HEK293T (cell line): ENCODE results near the gene SNTB2.

Source experiments
- CTCF ChIA-PET: fragments of 350-600 bp; formaldehyde crosslinking; extraction: SDS; loops from one replicate; lab custom pipeline; 2021; ENCODE audit warnings: antibody characterized with exemption, inconsistent platforms; lab: Yijun Ruan, JAX
- POLR2A ChIA-PET: fragments of 350-600 bp; formaldehyde crosslinking; extraction: SDS; loops from one replicate; lab custom pipeline; 2020; ENCODE audit warnings: antibody characterized with exemption, inconsistent platforms; lab: Yijun Ruan, JAX
- DNase-seq: peaks from one replicate; pipeline ENCODE4 v3.0.0; 2012; ENCODE audit warnings: mixed read lengths; ENCODE audit errors: extremely low spot score
- ARNT ChIP-seq: fragments of 450-650 bp; IDR thresholded peaks from 2 replicates; pipeline ENCODE4 v1.6.1; 2017; ENCODE audit warnings: mild to moderate bottlenecking
- BHLHE40 ChIP-seq: fragments of 450-650 bp; IDR thresholded peaks from 2 replicates; pipeline ENCODE4 v1.6.1; 2016; ENCODE audit warnings: mild to moderate bottlenecking, moderate library complexity, borderline replicate concordance
- CTBP1 ChIP-seq: fragments of 450-650 bp; IDR thresholded peaks from 2 replicates; pipeline ENCODE4 v1.6.1; 2016; ENCODE audit warnings: borderline replicate concordance
- ELF4 ChIP-seq: fragments of 450-650 bp; IDR thresholded peaks from 2 replicates; pipeline ENCODE4 v1.6.1; 2017; ENCODE audit warnings: antibody characterized with exemption
- FOXA1 ChIP-seq: fragments of 450-650 bp; IDR thresholded peaks from 2 replicates; pipeline ENCODE4 v1.6.1; 2016; ENCODE audit warnings: mild to moderate bottlenecking
- FOXK2 ChIP-seq: fragments of 450-650 bp; IDR thresholded peaks from 2 replicates; pipeline ENCODE4 v1.6.1; 2016; ENCODE audit warnings: mild to moderate bottlenecking
- FOXM1 ChIP-seq: fragments of 450-650 bp; IDR thresholded peaks from 2 replicates; pipeline ENCODE4 v1.6.1; 2017; ENCODE audit warnings: mild to moderate bottlenecking, borderline replicate concordance
- HDGF ChIP-seq: fragments of 450-650 bp; IDR thresholded peaks from 2 replicates; pipeline ENCODE4 v1.6.1; 2017; ENCODE audit warnings: antibody characterized with exemption, borderline replicate concordance
- L3MBTL2 ChIP-seq: fragments of 450-650 bp; conservative IDR thresholded peaks from 2 replicates; pipeline ENCODE4 v1.6.1; 2016; ENCODE audit warnings: mild to moderate bottlenecking
- LEF1 ChIP-seq: fragments of 450-650 bp; IDR thresholded peaks from 2 replicates; pipeline ENCODE4 v1.6.1; 2017; ENCODE audit warnings: mild to moderate bottlenecking, borderline replicate concordance
- NFRKB ChIP-seq: fragments of 450-650 bp; IDR thresholded peaks from 2 replicates; pipeline ENCODE4 v1.6.1; 2016; ENCODE audit warnings: mild to moderate bottlenecking, moderate library complexity
- PKNOX1 ChIP-seq: fragments of 450-650 bp; IDR thresholded peaks from 2 replicates; pipeline ENCODE4 v1.6.1; 2016
- SP1 ChIP-seq: fragments of 450-650 bp; IDR thresholded peaks from 2 replicates; pipeline ENCODE4 v1.6.1; 2017
- SUZ12 ChIP-seq: fragments of 450-650 bp; IDR thresholded peaks from 2 replicates; pipeline ENCODE4 v1.6.1; 2016; ENCODE audit warnings: mild to moderate bottlenecking
- TARDBP ChIP-seq: fragments of 450-650 bp; IDR thresholded peaks from 2 replicates; pipeline ENCODE4 v1.6.1; 2016
- ZNF384 ChIP-seq: fragments of 450-650 bp; IDR thresholded peaks from 2 replicates; pipeline ENCODE4 v1.6.1; 2016

Gene SNTB2

GRCh38 chr16:69302301-69302700, 115.3 kb downstream of the SNTB2 start:
- no peak for DNase-seq
- TF ChIP-seq ZNF384, result no peak
- no peak for TF ChIP-seq FOXM1
- no peak for TF ChIP-seq ELF4
- CTCF ChIA-PET, result no interaction called here
- POLR2A ChIA-PET, result no interaction called here

GRCh38 chr16:69306031-69306430, 119.1 kb downstream of the SNTB2 start:
- TF ChIP-seq BHLHE40, result no peak
- TF ChIP-seq NFRKB, result no peak
- TF ChIP-seq L3MBTL2, result no peak
- no peak for TF ChIP-seq ELF4
- no peak for TF ChIP-seq PKNOX1
- TF ChIP-seq ARNT, result no peak
- no peak for TF ChIP-seq SP1
- TF ChIP-seq FOXK2, result no peak
- TF ChIP-seq LEF1, result no peak
- TF ChIP-seq ZNF384, result no peak
- TF ChIP-seq FOXA1, result no peak
- no peak for TF ChIP-seq HDGF
- TF ChIP-seq FOXM1, result no peak
- CTCF ChIA-PET, result no interaction called here
- POLR2A ChIA-PET, result no interaction called here
- DNase-seq, result no peak

- POLR2A ChIA-PET, result no interaction called here
- no peak for TF ChIP-seq HDGF
- TF ChIP-seq ELF4, result no peak
- no peak for TF ChIP-seq TARDBP
- no peak for TF ChIP-seq L3MBTL2
- TF ChIP-seq ZNF384, result no peak
- TF ChIP-seq CTBP1, result no peak
- DNase-seq, result no peak
- CTCF ChIA-PET, result no interaction called here
Observed at GRCh38 chr16:69307091-69307490, 120.1 kb downstream of the SNTB2 start.

- ChIA-PET CTCF (no interaction called here), POLR2A (no interaction called here)
- no peak for DNase-seq
- TF ChIP-seq ZNF384, result no peak
- no peak for TF ChIP-seq NFRKB
- TF ChIP-seq ELF4, result no peak
- no peak for TF ChIP-seq LEF1
- no peak for TF ChIP-seq PKNOX1
- TF ChIP-seq HDGF, result no peak
- no peak for TF ChIP-seq SUZ12
- TF ChIP-seq CTBP1, result no peak
- TF ChIP-seq FOXK2, result no peak
- no peak for TF ChIP-seq TARDBP
- TF ChIP-seq BHLHE40, result no peak
- no peak for TF ChIP-seq FOXA1
- no peak for TF ChIP-seq FOXM1
Observed at GRCh38 chr16:69307856-69308255, 120.9 kb downstream of the SNTB2 start.

GRCh38 chr16:69309316-69309715, 122.4 kb downstream of the SNTB2 start:
- TF ChIP-seq FOXM1 (no peak), L3MBTL2 (no peak), ZNF384 (no peak), SP1 (no peak), FOXA1 (no peak)
- no peak for DNase-seq
- ChIA-PET CTCF (no interaction called here), POLR2A (no interaction called here)

GRCh38 chr16:69310653-69311532, 123.9 kb downstream of the SNTB2 start, which contains the start of gene VPS4A:
TSS of gene VPS4A (plus strand) at chr16:69311350. CDS start at chr16:69311512, 162 bp downstream.
- TF ChIP-seq FOXK2 (no peak), PKNOX1 (peak; percentile 92), ELF4 (0 out of 2 replicates have a peak, but pooled peaks have one; percentile 24), FOXM1 (0 out of 2 replicates have a peak, but pooled peaks have one; percentile 8), HDGF (no peak), SP1 (no peak), CTBP1 (no peak), NFRKB (no peak), LEF1 (no peak), TARDBP (no peak), L3MBTL2 (no peak), SUZ12 (no peak), ZNF384 (no peak), ARNT (peak; percentile 61; the same call in 1 of the 2 replicates), FOXA1 (no peak), BHLHE40 (no peak)
- POLR2A ChIA-PET, result no interaction called here
- DNase-seq, result peak; percentile 99
- CTCF ChIA-PET, result interaction anchor here (0.6 kb wide), 1 partner anchor 32 kb away, joined by 3 read pairs; no protein-coding TSS in a partner anchor
